CD4-positive, alpha-beta T cell (primary cell): ENCODE results near the gene ASIC4. TPM values are rescaled to one million over a fixed set of nuclear protein-coding genes. Genes with fewer than 3 reads are reported as not detected.

Source experiments
- ATAC-seq: fragments of 200-7000 bp; cut with Tn5 transposase; one replicate; pipeline ENCODE4 v1.10.0; 2022; ENCODE audit warnings: mild to moderate bottlenecking; ENCODE audit not compliant: poor library complexity
- CTCF ChIA-PET: fragments of 350-600 bp; sonication (Branson Sonifier 250); formaldehyde crosslinking; loops from one replicate; lab custom pipeline; 2021; ENCODE audit warnings: antibody characterized with exemption, inconsistent platforms; lab: Charles Lee
- POLR2A ChIA-PET: fragments of 350-600 bp; sonication (Branson Sonifier 250); formaldehyde crosslinking; loops from one replicate; lab custom pipeline; 2021; ENCODE audit warnings: antibody characterized with exemption, inconsistent platforms; lab: Charles Lee
- DNase-seq, 14 experiments: peaks; one replicate each; pipeline ENCODE4 v3.0.0-alpha.2; 2013 to 2020; ENCODE audit warnings: mixed read lengths in 2 of 14
- H3K27ac ChIP-seq, 2 donors: one replicate each; pipeline versions ENCODE4 v1.5.1 to v1.7.0; 2013; ENCODE audit warnings: low read length in 2 of 2, low read depth in 1 of 2, mild to moderate bottlenecking in 1 of 2
- H3K27me3 ChIP-seq, 2 experiments: 1 replicate in 1 of 2; 2 replicates in 1 of 2; pipeline versions ENCODE4 v1.6.1 to v1.7.0; 2013; ENCODE audit warnings: low read length in 2 of 2, control low read depth in 1 of 2, mild to moderate bottlenecking in 1 of 2, moderate library complexity in 1 of 2; ENCODE audit not compliant: insufficient read depth in 2 of 2, control insufficient read depth in 1 of 2
- H3K36me3 ChIP-seq: one replicate; pipeline ENCODE4 v1.6.1; 2013; ENCODE audit warnings: low read length, control low read depth; ENCODE audit not compliant: insufficient read depth
- H3K4me1 ChIP-seq: one replicate; pipeline ENCODE4 v1.6.1; 2013; ENCODE audit warnings: low read length, control low read depth; ENCODE audit not compliant: insufficient read depth
- H3K4me3 ChIP-seq: one replicate; pipeline ENCODE4 v1.5.1; 2013; ENCODE audit warnings: mild to moderate bottlenecking, low read length, moderate library complexity
- H3K9me3 ChIP-seq, 2 experiments: 1 replicate in 1 of 2; 2 replicates in 1 of 2; pipeline versions ENCODE4 v1.6.1 to v1.7.0; 2013; ENCODE audit warnings: low read length in 2 of 2, mild to moderate bottlenecking in 2 of 2, control low read depth in 1 of 2, moderate library complexity in 1 of 2; ENCODE audit not compliant: control insufficient read depth in 1 of 2, insufficient read depth in 1 of 2
- H3K27ac Mint-ChIP-seq: one replicate; pipeline ENCODE4 v1.8.0; 2020; ENCODE audit warnings: mixed read lengths
- H3K27me3 Mint-ChIP-seq: one replicate; pipeline ENCODE4 v1.8.0; 2021; ENCODE audit warnings: mixed read lengths
- H3K36me3 Mint-ChIP-seq: one replicate; pipeline ENCODE4 v1.8.0; 2021; ENCODE audit warnings: low read depth, mixed read lengths
- H3K4me1 Mint-ChIP-seq: one replicate; pipeline ENCODE4 v1.8.0; 2021; ENCODE audit warnings: low read depth, mixed read lengths
- H3K4me3 Mint-ChIP-seq: one replicate; pipeline ENCODE4 v1.8.0; 2020; ENCODE audit warnings: mild to moderate bottlenecking, mixed read lengths
- H3K9me3 Mint-ChIP-seq: one replicate; pipeline ENCODE4 v1.8.0; 2020; ENCODE audit warnings: mixed read lengths
- CTCF ChIP-seq: fragments of 200-600 bp; IDR thresholded peaks from one replicate; pipeline ENCODE4 v1.8.0; 2022; ENCODE audit warnings: antibody characterized with exemption, mild to moderate bottlenecking
- intact Hi-C, 2 experiments: fragments of 100-400 bp; cut with DNase I in 1 of 2; cut with micrococcal nuclease in 1 of 2; formaldehyde crosslinking; loops; one replicate each; pipeline versions ENCODE4 v1.15.1 to v1.9.0; 2023 to 2025; cut with DNase I, micrococcal nuclease
- total RNA-seq, 174 experiments: library from RNA in 2 of 174; stranded (reverse) in 2 of 174; gene quantifications; one replicate each; pipeline ENCODE4 v1.2.3 and lab custom pipeline; 2021 to 2026

ASIC4 gene
- total RNA-seq, 2 experiments from 2014 or later: 0.08 to 0.17 TPM

- H3K4me3 ChIP-seq: no peak overlapping the region
Measured at GRCh38 chr2:219545295-219545942, 31.1 kb downstream of the ASIC4 start.

GRCh38 chr2:219545943-219546352 is 31.7 kb downstream of the ASIC4 start:
- POLR2A ChIA-PET: no interaction called here
- no peaks in the 10 kb centered on the region for H3K9me3 Mint-ChIP-seq
- DNase-seq (no peak), ATAC-seq (no peak)
- H3K36me3 Mint-ChIP-seq: peaks cover 3% of the 10 kb centered on the region
- intact Hi-C loops: loop anchor here in 1 of 2 experiments (2.0 to 10.0 kb wide), 5 partner anchors 51 to 981 kb away; partner anchors contain the start of genes CNOT9, STK11IP, USP37 and ZFAND2B
- H3K27ac ChIP-seq: no peak overlapping the region
- no peaks in the 10 kb centered on the region for H3K36me3 ChIP-seq
- peak overlapping the region; percentile 45 for H3K4me3 Mint-ChIP-seq
- peaks cover 31% of the 10 kb centered on the region for H3K4me1 ChIP-seq
- H3K4me3 ChIP-seq: no peak overlapping the region
- H3K27me3 Mint-ChIP-seq: peaks cover 19% of the 10 kb centered on the region
- H3K27ac Mint-ChIP-seq: no peak overlapping the region
- TF ChIP-seq CTCF: no peak
- peaks cover 0 to 7% of the 10 kb centered on the region in 2 experiments for H3K27me3 ChIP-seq
- H3K9me3 ChIP-seq: peaks cover 0 to 4% of the 10 kb centered on the region in 2 experiments
- H3K4me1 Mint-ChIP-seq: peaks cover 22% of the 10 kb centered on the region
- CTCF ChIA-PET: interaction anchor here (0.8 kb wide), 1 partner anchor 15 kb away, joined by 3 read pairs; no protein-coding TSS in a partner anchor

More at GRCh38 chr2:219545295-219545942, 31.1 kb downstream of the ASIC4 start:
- POLR2A ChIA-PET: interaction anchor here (1.0 kb wide), 1 partner anchor 52 kb away, joined by 3 read pairs; the partner anchor contains the start of gene STK11IP
- peaks cover 22% of the 10 kb centered on the region for H3K4me1 Mint-ChIP-seq
- H3K27ac Mint-ChIP-seq: peak overlapping the region; percentile 12
- H3K9me3 Mint-ChIP-seq: no peaks in the 10 kb centered on the region
- H3K4me3 Mint-ChIP-seq: peak overlapping the region; percentile 78
- peaks cover 15% of the 10 kb centered on the region for H3K27me3 Mint-ChIP-seq
- Histone ChIP-seq H3K27me3 (peaks cover 0 to 1% of the 10 kb centered on the region in 2 experiments), H3K27ac (no peak overlapping the region), H3K9me3 (no peaks in the 10 kb centered on the region), H3K36me3 (no peaks in the 10 kb centered on the region), H3K4me1 (peaks cover 32% of the 10 kb centered on the region)
- H3K36me3 Mint-ChIP-seq: peaks cover 6% of the 10 kb centered on the region
- intact Hi-C loops: loop anchor here in 1 of 2 experiments (2.0 to 10.0 kb wide), 5 partner anchors 51 to 981 kb away; partner anchors contain the start of genes CNOT9, STK11IP, USP37 and ZFAND2B
- CTCF ChIA-PET: interaction anchor here (0.7 to 1.0 kb wide), 3 partner anchors 15 to 97 kb away, joined by 3 read pairs; no protein-coding TSS in a partner anchor
- DNase-seq (peak in 1 of 14 experiments; percentile 4), ATAC-seq (no peak)
- TF ChIP-seq CTCF: no peak

GRCh38 chr2:219547621-219548020 is 33.3 kb downstream of the ASIC4 start:
- no peak overlapping the region for H3K4me3 ChIP-seq
- intact Hi-C loops: loop anchor here in 1 of 2 experiments (10.0 kb wide), 4 partner anchors 253 to 983 kb away; partner anchors contain the start of genes CNOT9, USP37 and ZFAND2B
- ATAC-seq: no peak
- H3K36me3 ChIP-seq: no peaks in the 10 kb centered on the region
- H3K27ac Mint-ChIP-seq: no peak overlapping the region
- H3K9me3 Mint-ChIP-seq: no peaks in the 10 kb centered on the region
- TF ChIP-seq CTCF: no peak
- H3K27me3 Mint-ChIP-seq: peaks cover 29% of the 10 kb centered on the region
- DNase-seq: no peak
- H3K27me3 ChIP-seq: peaks cover 10 to 20% of the 10 kb centered on the region in 2 experiments
- H3K9me3 ChIP-seq: peaks cover 0 to 14% of the 10 kb centered on the region in 2 experiments
- peaks cover 28% of the 10 kb centered on the region for H3K4me1 ChIP-seq
- CTCF ChIA-PET: no interaction called here
- POLR2A ChIA-PET: no interaction called here
- no peaks in the 10 kb centered on the region for H3K36me3 Mint-ChIP-seq
- H3K4me3 Mint-ChIP-seq: no peak overlapping the region
- H3K27ac ChIP-seq: no peak overlapping the region
- peaks cover 19% of the 10 kb centered on the region for H3K4me1 Mint-ChIP-seq
